MCF 10A (cell line): ENCODE measurements around the gene KIF2A. TPM values are rescaled to one million over a fixed set of nuclear protein-coding genes. Genes with fewer than 3 reads are reported as not detected.

Source experiments
- BruUV-seq: library from RNA; stranded (reverse); fragments of 400-500 nt; replicated peaks from 2 replicates; lab custom pipeline; 2021; lab: Mats Ljungman, UMichigan
- CTCF ChIA-PET: fragments of 300-600 bp; sonication (Branson Sonifier 250); formaldehyde crosslinking; extraction: SDS; loops from one replicate; lab custom pipeline; 2021; ENCODE audit warnings: antibody characterized with exemption, inconsistent platforms; lab: Yijun Ruan, JAX
- POLR2A ChIA-PET: fragments of 300-600, 350-650 bp; sonication (Branson Sonifier 250); formaldehyde crosslinking; extraction: SDS; loops from one replicate; lab custom pipeline; 2020; ENCODE audit warnings: antibody characterized with exemption, inconsistent platforms; lab: Yijun Ruan, JAX
- DNase-seq: peaks from one replicate; pipeline ENCODE4 v3.0.0-alpha.2; 2018; ENCODE audit not compliant: unreplicated experiment
- H3K27ac Mint-ChIP-seq: one replicate; pipeline ENCODE4 v1.8.0; 2022; ENCODE audit warnings: mild to moderate bottlenecking, low read depth, mixed read lengths; ENCODE audit not compliant: unreplicated experiment
- H3K27me3 Mint-ChIP-seq: one replicate; pipeline ENCODE4 v1.8.0; 2022; ENCODE audit warnings: mixed read lengths; ENCODE audit not compliant: insufficient read depth, unreplicated experiment
- H3K36me3 Mint-ChIP-seq: one replicate; pipeline ENCODE4 v1.8.0; 2022; ENCODE audit warnings: mild to moderate bottlenecking, moderate library complexity, mixed read lengths; ENCODE audit not compliant: insufficient read depth, unreplicated experiment
- H3K4me1 Mint-ChIP-seq: one replicate; pipeline ENCODE4 v1.8.0; 2022; ENCODE audit warnings: mixed read lengths; ENCODE audit not compliant: insufficient read depth, unreplicated experiment
- H3K4me3 Mint-ChIP-seq: one replicate; pipeline ENCODE4 v1.8.0; 2022; ENCODE audit warnings: mild to moderate bottlenecking, moderate library complexity, mixed read lengths; ENCODE audit not compliant: unreplicated experiment
- H3K9me3 Mint-ChIP-seq: one replicate; pipeline ENCODE4 v1.8.0; 2022; ENCODE audit warnings: mixed read lengths; ENCODE audit not compliant: unreplicated experiment
- CTCF ChIP-seq: fragments of 200-600 bp; IDR thresholded peaks from one replicate; pipeline ENCODE4 v1.8.0; 2022; ENCODE audit warnings: antibody characterized with exemption, mild to moderate bottlenecking; ENCODE audit not compliant: unreplicated experiment
- intact Hi-C: fragments of 100-400 bp; cut with micrococcal nuclease; formaldehyde crosslinking; loops from 2 replicates; pipeline ENCODE4 v1.14.1; 2022
- total RNA-seq: library from RNA; stranded (reverse); gene quantifications from 2 replicates; pipeline ENCODE4 v1.2.3, GENCODE V29; 2022

The KIF2A gene
- total RNA-seq, 1 experiment from 2014 or later, result 61.0 TPM

GRCh38 chr5:62331921-62332320 is 25.9 kb downstream of the KIF2A start:
- CTCF ChIA-PET, result interaction anchor here (0.6 to 1.9 kb wide), 4 partner anchors 24 to 107 kb away, joined by 3 to 6 read pairs (median 4); no protein-coding TSS in a partner anchor
- intact Hi-C loops, result no loop called here
- no TSS peak for BruUV-seq

GRCh38 chr5:62333250-62333794 is 27.3 kb downstream of the KIF2A start:
- CTCF ChIA-PET, result interaction anchor here (0.6 to 1.9 kb wide), 4 partner anchors 11 to 109 kb away, joined by 3 to 6 read pairs (median 4); no protein-coding TSS in a partner anchor
- POLR2A ChIA-PET, result interaction anchor here (0.9 to 1.6 kb wide), 3 partner anchors 13 to 65 kb away, joined by 3 to 4 read pairs (median 3); no protein-coding TSS in a partner anchor
- no TSS peak for BruUV-seq
- no peaks in the 10 kb centered on the region for H3K9me3 Mint-ChIP-seq
- no peak for DNase-seq
- H3K27ac Mint-ChIP-seq, result peak overlapping the region; percentile 67
- H3K4me1 Mint-ChIP-seq, result peaks cover 17% of the 10 kb centered on the region
- no peak overlapping the region for H3K4me3 Mint-ChIP-seq
- no peaks in the 10 kb centered on the region for H3K27me3 Mint-ChIP-seq
- H3K36me3 Mint-ChIP-seq, result no peaks in the 10 kb centered on the region
- intact Hi-C loops, result no loop called here
- TF ChIP-seq CTCF, result no peak

More at GRCh38 chr5:62331921-62332320, 25.9 kb downstream of the KIF2A start:
- Mint-ChIP-seq H3K4me3 (no peak overlapping the region), H3K27ac (no peak overlapping the region), H3K27me3 (no peaks in the 10 kb centered on the region), H3K4me1 (peaks cover 22% of the 10 kb centered on the region), H3K9me3 (no peaks in the 10 kb centered on the region), H3K36me3 (no peaks in the 10 kb centered on the region)
- POLR2A ChIA-PET, result interaction anchor here (0.6 to 1.2 kb wide), 5 partner anchors 26 to 132 kb away, joined by 3 to 5 read pairs (median 3); partner anchors contain the start of gene KIF2A
- DNase-seq, result no peak
- TF ChIP-seq CTCF, result no peak

DNA sequence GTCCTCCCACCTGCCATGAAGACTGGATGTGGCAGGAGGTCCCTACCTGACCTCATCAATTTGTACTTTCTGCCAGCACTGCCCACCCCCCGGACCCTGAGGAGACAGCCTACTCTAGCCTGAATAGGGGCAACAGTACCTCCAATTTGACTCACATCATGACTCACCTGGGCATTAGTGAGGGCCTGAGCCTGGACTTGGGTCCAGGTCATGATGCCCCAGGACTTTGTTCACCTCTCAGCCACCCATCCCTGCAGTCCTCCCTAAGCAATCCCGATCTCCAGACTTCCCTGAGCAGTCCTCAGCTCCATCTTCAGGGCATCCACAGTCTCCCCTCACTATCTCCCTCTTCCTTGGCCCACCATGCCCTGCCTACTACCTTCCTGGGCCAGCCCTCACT is 28.1 kb downstream of the KIF2A start:
- POLR2A ChIA-PET, result interaction anchor here (0.9 to 1.6 kb wide), 2 partner anchors 15 to 66 kb away, joined by 3 read pairs; no protein-coding TSS in a partner anchor

More for the DNA sequence above, 28.1 kb downstream of the KIF2A start:
- Mint-ChIP-seq H3K4me3 (no peak overlapping the region), H3K27ac (peak overlapping the region; percentile 67), H3K9me3 (no peaks in the 10 kb centered on the region), H3K27me3 (no peaks in the 10 kb centered on the region), H3K4me1 (peaks cover 17% of the 10 kb centered on the region), H3K36me3 (no peaks in the 10 kb centered on the region)
- DNase-seq, result no peak
- no peak for TF ChIP-seq CTCF
- no TSS peak for BruUV-seq
- CTCF ChIA-PET, result interaction anchor here (1.0 to 1.2 kb wide), 2 partner anchors 10 to 20 kb away, joined by 3 to 6 read pairs; no protein-coding TSS in a partner anchor
- intact Hi-C loops, result no loop called here
